ENCODE data around the gene RAP2A.

Gene RAP2A

GRCh38 chr13:97413694-97414093, 20.3 kb upstream of the RAP2A start:
- Histone ChIP-seq H3K9ac (ENCODE audit: low read length) (no peak overlapping the region), H4K20me1 (ENCODE audit: insufficient read depth, low read length) (no peaks in the 10 kb centered on the region), H3K4me1 (ENCODE audit: insufficient read depth, low read length, severe bottlenecking) (no peaks in the 10 kb centered on the region), H3K27ac (ENCODE audit: low read depth, low read length, poor library complexity, severe bottlenecking) (no peak overlapping the region), H3K4me3 (ENCODE audit: low read depth, low read length, poor library complexity, severe bottlenecking) (no peak overlapping the region), H2AFZ (ENCODE audit: low read length) (no peak overlapping the region), H3K4me2 (ENCODE audit: low read length) (no peak overlapping the region), H3K27me3 (ENCODE audit: insufficient read depth, low read length) (no peaks in the 10 kb centered on the region), H3K79me2 (ENCODE audit: insufficient read depth, low read length) (no peaks in the 10 kb centered on the region), H3K9me2 (ENCODE audit: low read depth, low read length) (no peaks in the 10 kb centered on the region), H3K9me3 (ENCODE audit: low read length) (no peaks in the 10 kb centered on the region), H3F3A (ENCODE audit: insufficient read depth, low read length) (no peaks in the 10 kb centered on the region), H3K36me3 (ENCODE audit: insufficient read depth, low read length) (no peaks in the 10 kb centered on the region)
- TF ChIP-seq EZH2 (IDR thresholded peaks at IDR 0.05; ENCODE audit: borderline replicate concordance, low read length), result no peak
- no peak for TF ChIP-seq CTCF (IDR thresholded peaks at IDR 0.05; ENCODE audit: low read length)

GRCh38 chr13:97414392-97414791, 19.6 kb upstream of the RAP2A start:
- H3K9ac ChIP-seq (ENCODE audit: low read length), result no peak overlapping the region
- no peaks in the 10 kb centered on the region for H3K9me2 ChIP-seq (ENCODE audit: low read depth, low read length)
- no peak for TF ChIP-seq EZH2 (IDR thresholded peaks at IDR 0.05; ENCODE audit: borderline replicate concordance, low read length)
- TF ChIP-seq CTCF (IDR thresholded peaks at IDR 0.05; ENCODE audit: low read length), result no peak
- no peaks in the 10 kb centered on the region for H3K4me1 ChIP-seq (ENCODE audit: insufficient read depth, low read length, severe bottlenecking)
- no peak overlapping the region for H2AFZ ChIP-seq (ENCODE audit: low read length)
- H3K4me3 ChIP-seq (ENCODE audit: low read depth, low read length, poor library complexity, severe bottlenecking), result no peak overlapping the region
- no peaks in the 10 kb centered on the region for H3K79me2 ChIP-seq (ENCODE audit: insufficient read depth, low read length)
- no peaks in the 10 kb centered on the region for H3F3A ChIP-seq (ENCODE audit: insufficient read depth, low read length)
- no peak overlapping the region for H3K4me2 ChIP-seq (ENCODE audit: low read length)
- H3K27me3 ChIP-seq (ENCODE audit: insufficient read depth, low read length), result no peaks in the 10 kb centered on the region
- no peaks in the 10 kb centered on the region for H3K36me3 ChIP-seq (ENCODE audit: insufficient read depth, low read length)
- no peak overlapping the region for H3K27ac ChIP-seq (ENCODE audit: low read depth, low read length, poor library complexity, severe bottlenecking)
- H4K20me1 ChIP-seq (ENCODE audit: insufficient read depth, low read length), result no peaks in the 10 kb centered on the region
- no peaks in the 10 kb centered on the region for H3K9me3 ChIP-seq (ENCODE audit: low read length)

- no peak overlapping the region for H3K27ac ChIP-seq (ENCODE audit: low read depth, low read length, poor library complexity, severe bottlenecking)
- no peaks in the 10 kb centered on the region for H3K27me3 ChIP-seq (ENCODE audit: insufficient read depth, low read length)
- H2AFZ ChIP-seq (ENCODE audit: low read length), result no peak overlapping the region
- H3F3A ChIP-seq (ENCODE audit: insufficient read depth, low read length), result no peaks in the 10 kb centered on the region
- no peaks in the 10 kb centered on the region for H3K4me1 ChIP-seq (ENCODE audit: insufficient read depth, low read length, severe bottlenecking)
- no peak overlapping the region for H3K9ac ChIP-seq (ENCODE audit: low read length)
- no peaks in the 10 kb centered on the region for H3K36me3 ChIP-seq (ENCODE audit: insufficient read depth, low read length)
- H3K9me3 ChIP-seq (ENCODE audit: low read length), result no peaks in the 10 kb centered on the region
- H3K9me2 ChIP-seq (ENCODE audit: low read depth, low read length), result no peaks in the 10 kb centered on the region
- no peaks in the 10 kb centered on the region for H4K20me1 ChIP-seq (ENCODE audit: insufficient read depth, low read length)
- no peak for TF ChIP-seq CTCF (IDR thresholded peaks at IDR 0.05; ENCODE audit: low read length)
- no peak overlapping the region for H3K4me3 ChIP-seq (ENCODE audit: low read depth, low read length, poor library complexity, severe bottlenecking)
- no peaks in the 10 kb centered on the region for H3K79me2 ChIP-seq (ENCODE audit: insufficient read depth, low read length)
- H3K4me2 ChIP-seq (ENCODE audit: low read length), result no peak overlapping the region
Observed at GRCh38 chr13:97417698-97418097, 16.3 kb upstream of the RAP2A start.
